ENCODE measurements around the gene OR10H2.

DNA sequence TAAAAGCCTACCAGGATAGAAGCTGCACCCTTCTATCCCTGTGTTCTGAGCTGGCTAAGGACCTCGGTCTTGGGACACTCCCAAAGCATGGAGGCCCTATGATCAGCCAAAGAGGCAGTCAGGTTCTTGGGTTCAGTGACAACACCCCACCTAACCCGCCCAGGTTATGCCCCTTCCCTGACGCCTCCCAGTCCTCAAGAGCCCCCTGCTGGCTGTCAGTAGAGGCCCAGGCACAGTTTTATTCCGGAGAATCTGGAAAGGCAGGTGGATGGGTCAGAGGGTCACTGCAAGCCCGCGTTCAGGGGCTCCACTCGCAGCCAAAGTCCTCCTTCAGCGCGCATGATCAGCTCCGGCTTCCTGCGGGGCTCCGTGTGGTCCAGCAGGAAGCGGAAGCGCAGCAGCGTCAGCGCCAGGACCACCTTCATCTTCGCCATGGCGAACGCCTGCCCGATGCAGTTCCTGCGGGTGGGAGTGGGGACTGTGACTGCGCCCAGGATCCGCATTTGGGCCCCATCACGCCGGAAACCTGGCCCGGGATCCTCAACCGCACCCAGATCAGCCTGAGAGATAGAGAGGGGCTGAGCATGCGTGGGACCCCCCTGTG is 32.2 kb downstream of the OR10H2 start:
- TF ChIP-seq, protein P1, sequence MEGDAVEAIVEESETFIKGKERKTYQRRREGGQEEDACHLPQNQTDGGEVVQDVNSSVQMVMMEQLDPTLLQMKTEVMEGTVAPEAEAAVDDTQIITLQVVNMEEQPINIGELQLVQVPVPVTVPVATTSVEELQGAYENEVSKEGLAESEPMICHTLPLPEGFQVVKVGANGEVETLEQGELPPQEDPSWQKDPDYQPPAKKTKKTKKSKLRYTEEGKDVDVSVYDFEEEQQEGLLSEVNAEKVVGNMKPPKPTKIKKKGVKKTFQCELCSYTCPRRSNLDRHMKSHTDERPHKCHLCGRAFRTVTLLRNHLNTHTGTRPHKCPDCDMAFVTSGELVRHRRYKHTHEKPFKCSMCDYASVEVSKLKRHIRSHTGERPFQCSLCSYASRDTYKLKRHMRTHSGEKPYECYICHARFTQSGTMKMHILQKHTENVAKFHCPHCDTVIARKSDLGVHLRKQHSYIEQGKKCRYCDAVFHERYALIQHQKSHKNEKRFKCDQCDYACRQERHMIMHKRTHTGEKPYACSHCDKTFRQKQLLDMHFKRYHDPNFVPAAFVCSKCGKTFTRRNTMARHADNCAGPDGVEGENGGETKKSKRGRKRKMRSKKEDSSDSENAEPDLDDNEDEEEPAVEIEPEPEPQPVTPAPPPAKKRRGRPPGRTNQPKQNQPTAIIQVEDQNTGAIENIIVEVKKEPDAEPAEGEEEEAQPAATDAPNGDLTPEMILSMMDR (IDR thresholded peaks at IDR 0.05), result peak in 5 of 6 experiments; percentile 19 to 53 (median 28)
- no peak for TF ChIP-seq POLR2A (IDR thresholded peaks at IDR 0.05)
